ENCODE results near the gene PIAS4. TPM values are rescaled to one million over a fixed set of nuclear protein-coding genes. Genes with fewer than 3 reads are reported as not detected.

The PIAS4 gene
- total and polyA plus RNA-seq, 8 donors: 6.6 to 93.6 (median 16.1) TPM

DNA sequence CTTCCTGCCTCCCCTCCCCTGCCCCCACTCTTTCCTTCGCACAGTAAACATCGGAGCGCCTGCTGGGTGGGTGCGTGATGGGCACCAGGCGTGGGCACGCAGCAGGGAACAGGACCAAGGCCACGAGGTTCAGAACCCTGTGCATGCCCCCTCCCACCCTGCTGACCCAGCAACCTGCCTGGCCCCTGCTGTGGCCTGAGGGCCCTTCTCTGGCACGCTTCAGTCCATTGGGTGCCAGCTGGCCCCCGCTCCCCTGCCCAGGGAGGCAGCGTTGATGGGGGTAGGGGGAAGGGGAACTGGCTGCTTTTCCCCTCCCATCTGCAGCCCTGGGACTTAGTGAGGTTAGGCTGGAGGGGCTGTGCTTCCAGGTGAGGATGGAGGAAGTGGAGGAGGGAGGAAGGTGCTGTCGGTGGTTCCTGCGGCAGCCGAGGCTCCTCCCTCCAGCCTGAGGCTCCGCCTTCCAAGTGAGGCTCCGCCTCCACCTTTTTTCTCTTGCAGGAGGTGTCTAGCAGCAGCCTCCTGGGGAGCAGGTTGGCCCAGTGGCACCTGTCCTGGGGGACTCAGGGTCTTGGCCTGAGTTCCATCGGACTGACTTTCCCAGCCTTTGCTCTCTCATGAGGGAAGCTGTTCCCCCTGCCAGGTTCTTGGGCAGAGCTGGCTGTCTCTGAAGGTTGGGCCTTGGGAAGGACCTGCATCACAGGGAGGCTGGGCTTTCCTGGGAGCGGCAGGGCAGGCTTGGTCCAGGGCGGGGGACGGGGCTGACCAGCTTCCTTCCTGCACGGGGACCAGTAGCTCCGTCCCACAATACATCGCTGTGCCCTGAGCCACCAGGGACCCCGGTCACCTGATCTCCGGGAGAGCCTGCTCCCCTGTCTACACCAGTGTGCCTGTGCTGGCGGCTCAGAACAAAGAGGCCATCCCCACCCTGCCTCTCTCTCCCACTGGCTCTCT, 7.3 kb downstream of the PIAS4 start:
- peak in 1 of 2 donors; percentile 55 for DNase-seq
- Histone ChIP-seq H3K4me1 (peaks cover 68 to 96% (median 80%) of the 10 kb centered on the region in 4 donors), H3K36me3 (peaks cover 27 to 66% (median 59%) of the 10 kb centered on the region in 4 donors), H3K27ac (peak overlapping the region; percentile 9 to 98 (median 76)), H3K27me3 (no peaks in the 10 kb centered on the region), H3K9me3 (no peaks in the 10 kb centered on the region), H3K4me3 (peak overlapping the region in 1 of 4 donors; percentile 7)
- 58 to 73% (median 65%) methylated on average over 19 to 25 of the region's 25 CpGs for WGBS, 5 donors
- no peak for TF ChIP-seq EP300 (IDR thresholded peaks at IDR 0.05)
- no peak for TF ChIP-seq POLR2AphosphoS5 (IDR thresholded peaks at IDR 0.05)
- TF ChIP-seq POLR2A (IDR thresholded peaks at IDR 0.05): no peak
- TF ChIP-seq, protein P1, sequence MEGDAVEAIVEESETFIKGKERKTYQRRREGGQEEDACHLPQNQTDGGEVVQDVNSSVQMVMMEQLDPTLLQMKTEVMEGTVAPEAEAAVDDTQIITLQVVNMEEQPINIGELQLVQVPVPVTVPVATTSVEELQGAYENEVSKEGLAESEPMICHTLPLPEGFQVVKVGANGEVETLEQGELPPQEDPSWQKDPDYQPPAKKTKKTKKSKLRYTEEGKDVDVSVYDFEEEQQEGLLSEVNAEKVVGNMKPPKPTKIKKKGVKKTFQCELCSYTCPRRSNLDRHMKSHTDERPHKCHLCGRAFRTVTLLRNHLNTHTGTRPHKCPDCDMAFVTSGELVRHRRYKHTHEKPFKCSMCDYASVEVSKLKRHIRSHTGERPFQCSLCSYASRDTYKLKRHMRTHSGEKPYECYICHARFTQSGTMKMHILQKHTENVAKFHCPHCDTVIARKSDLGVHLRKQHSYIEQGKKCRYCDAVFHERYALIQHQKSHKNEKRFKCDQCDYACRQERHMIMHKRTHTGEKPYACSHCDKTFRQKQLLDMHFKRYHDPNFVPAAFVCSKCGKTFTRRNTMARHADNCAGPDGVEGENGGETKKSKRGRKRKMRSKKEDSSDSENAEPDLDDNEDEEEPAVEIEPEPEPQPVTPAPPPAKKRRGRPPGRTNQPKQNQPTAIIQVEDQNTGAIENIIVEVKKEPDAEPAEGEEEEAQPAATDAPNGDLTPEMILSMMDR (IDR thresholded peaks at IDR 0.05): no peak
- intact Hi-C loops (cut with DNase I; ENCODE audit: low total_unique reads): no loop called here

- DNase-seq: peak in 1 of 2 donors; percentile 74
- no peaks in the 10 kb centered on the region for H3K9me3 ChIP-seq
- H3K27me3 ChIP-seq: no peaks in the 10 kb centered on the region
- WGBS, 5 donors: 62 to 85% (median 79%) methylated on average over 9 to 37 of the region's 37 CpGs
- peaks cover 57 to 96% (median 75%) of the 10 kb centered on the region in 4 donors for H3K4me1 ChIP-seq
- peak overlapping the region in 1 of 4 donors; percentile 7 for H3K4me3 ChIP-seq
- TF ChIP-seq EP300 (IDR thresholded peaks at IDR 0.05) (no peak), POLR2AphosphoS5 (IDR thresholded peaks at IDR 0.05) (no peak), POLR2A (IDR thresholded peaks at IDR 0.05) (no peak)
- TF ChIP-seq, protein P1 (IDR thresholded peaks at IDR 0.05): no peak
- peak overlapping the region; percentile 12 to 98 (median 55) for H3K27ac ChIP-seq
- H3K36me3 ChIP-seq: peaks cover 27 to 63% (median 60%) of the 10 kb centered on the region in 4 donors
- intact Hi-C loops (cut with DNase I; ENCODE audit: low total_unique reads): no loop called here
Measured at GRCh38 chr19:4015705-4016402, 8.3 kb downstream of the PIAS4 start.

- Histone ChIP-seq H3K4me3 (no peak overlapping the region), H3K27ac (peak overlapping the region in 3 of 5 donors; percentile 41 to 98 (median 85)), H3K27me3 (no peaks in the 10 kb centered on the region), H3K36me3 (peaks cover 27 to 67% (median 59%) of the 10 kb centered on the region in 4 donors), H3K4me1 (peaks cover 51 to 93% (median 69%) of the 10 kb centered on the region in 4 donors), H3K9me3 (no peaks in the 10 kb centered on the region)
- TF ChIP-seq POLR2A (IDR thresholded peaks at IDR 0.05) (no peak), POLR2AphosphoS5 (IDR thresholded peaks at IDR 0.05) (no peak), EP300 (IDR thresholded peaks at IDR 0.05) (no peak)
- TF ChIP-seq, protein P1 (IDR thresholded peaks at IDR 0.05): no peak
- WGBS, 5 donors: 84 to 91% (median 86%) methylated on average over 9 to 12 of the region's 12 CpGs
- no peak for DNase-seq
- intact Hi-C loops (cut with DNase I; ENCODE audit: low total_unique reads): no loop called here
Measured at GRCh38 chr19:4016486-4016885, 8.9 kb downstream of the PIAS4 start.
